CD14-positive monocyte (primary cell): ENCODE data around the gene PADI6. TPM values are rescaled to one million over a fixed set of nuclear protein-coding genes. Genes with fewer than 3 reads are reported as not detected.

Experiments used
- DNase-seq, 3 donors: peaks; one replicate each; pipeline ENCODE4 v3.0.0-alpha.2; 2011 to 2022
- H2AFZ ChIP-seq: 2 replicates; pipeline ENCODE4 v1.6.0; 2012; ENCODE audit warnings: mild to moderate bottlenecking, low read depth, low read length, inconsistent platforms; ENCODE audit not compliant: insufficient read depth, poor library complexity, severe bottlenecking
- H3K27ac ChIP-seq, 2 donors: 1 replicate in 1 of 2; 2 replicates in 1 of 2; pipeline ENCODE4 v1.5.1; 2012 to 2013; ENCODE audit warnings: low read length in 2 of 2, control low read depth in 1 of 2, inconsistent platforms in 1 of 2, low read depth in 1 of 2, mild to moderate bottlenecking in 1 of 2
- H3K27me3 ChIP-seq, 2 donors: one replicate each; pipeline versions ENCODE4 v1.6.0 to v1.6.1; 2011 to 2013; ENCODE audit warnings: low read length in 2 of 2; ENCODE audit not compliant: control insufficient read depth in 2 of 2, insufficient read depth in 2 of 2
- H3K36me3 ChIP-seq, 2 donors: replicated peaks in 1 of 2; 1 replicate in 1 of 2; 2 replicates in 1 of 2; pipeline versions ENCODE4 v1.5.1 to v1.6.1; 2012 to 2013; ENCODE audit warnings: low read length in 2 of 2, control low read depth in 1 of 2, inconsistent platforms in 1 of 2, mild to moderate bottlenecking in 1 of 2; ENCODE audit not compliant: insufficient read depth in 2 of 2, control insufficient read depth in 1 of 2
- H3K4me1 ChIP-seq, 2 donors: 1 replicate in 1 of 2; 2 replicates in 1 of 2; pipeline versions ENCODE4 v1.5.1 to v1.6.1; 2012 to 2013; ENCODE audit warnings: low read length in 2 of 2, control low read depth in 1 of 2, inconsistent platforms in 1 of 2, mild to moderate bottlenecking in 1 of 2, moderate library complexity in 1 of 2; ENCODE audit not compliant: insufficient read depth in 2 of 2, control insufficient read depth in 1 of 2
- H3K4me2 ChIP-seq: replicated peaks from 2 replicates; pipeline ENCODE3; 2012; ENCODE audit warnings: low read length, moderate library complexity, mild to moderate bottlenecking; ENCODE audit not compliant: poor library complexity, severe bottlenecking; ENCODE audit errors: extremely low read depth
- H3K4me3 ChIP-seq, 3 experiments: fragments of 200-600 bp in 1 of 3; sonication (generic) in 1 of 3; replicated peaks in 1 of 3; 1 replicate in 2 of 3; 2 replicates in 1 of 3; pipeline ENCODE4 v1.5.1; 2011 to 2013; ENCODE audit warnings: low read length in 3 of 3, mild to moderate bottlenecking in 3 of 3, control low read depth in 2 of 3, low read depth in 2 of 3, inconsistent platforms in 1 of 3, moderate library complexity in 1 of 3
- H3K79me2 ChIP-seq: 2 replicates; pipeline ENCODE4 v1.6.0; 2012; ENCODE audit warnings: mild to moderate bottlenecking, control low read depth, inconsistent platforms, low read length, moderate library complexity; ENCODE audit not compliant: insufficient read depth
- H3K9ac ChIP-seq: 2 replicates; pipeline ENCODE4 v1.6.0; 2017; ENCODE audit warnings: low read length, mild to moderate bottlenecking; ENCODE audit not compliant: insufficient read depth, poor library complexity, severe bottlenecking
- H3K9me3 ChIP-seq, 2 donors: replicated peaks in 1 of 2; 1 replicate in 1 of 2; 2 replicates in 1 of 2; pipeline versions ENCODE4 v1.5.1 to v1.6.1; 2012 to 2013; ENCODE audit warnings: low read length in 2 of 2, control low read depth in 1 of 2; ENCODE audit not compliant: control insufficient read depth in 1 of 2, insufficient read depth in 1 of 2
- H4K20me1 ChIP-seq: 2 replicates; pipeline ENCODE4 v1.6.0; 2012; ENCODE audit warnings: mild to moderate bottlenecking, low read length, control low read depth, moderate library complexity; ENCODE audit not compliant: insufficient read depth
- H3K27ac Mint-ChIP-seq, 7 donors: one replicate each; pipeline ENCODE4 v1.8.0; 2020; ENCODE audit warnings: mild to moderate bottlenecking in 7 of 7, mixed read lengths in 7 of 7, moderate library complexity in 6 of 7, inconsistent platforms in 2 of 7
- H3K27me3 Mint-ChIP-seq, 3 donors: one replicate each; pipeline ENCODE4 v1.8.0; 2021 to 2022; ENCODE audit warnings: low read depth in 3 of 3, mild to moderate bottlenecking in 3 of 3, mixed read lengths in 3 of 3, moderate library complexity in 3 of 3, inconsistent platforms in 1 of 3
- H3K36me3 Mint-ChIP-seq, 2 donors: one replicate each; pipeline ENCODE4 v1.8.0; 2020; ENCODE audit warnings: mixed read lengths in 2 of 2, inconsistent platforms in 1 of 2, mild to moderate bottlenecking in 1 of 2
- H3K4me1 Mint-ChIP-seq: one replicate; pipeline ENCODE4 v1.8.0; 2020; ENCODE audit warnings: mild to moderate bottlenecking, mixed read lengths
- H3K4me3 Mint-ChIP-seq, 2 donors: one replicate each; pipeline ENCODE4 v1.8.0; 2020; ENCODE audit warnings: mild to moderate bottlenecking in 2 of 2, mixed read lengths in 2 of 2, moderate library complexity in 1 of 2
- H3K9me3 Mint-ChIP-seq, 7 donors: one replicate each; pipeline ENCODE4 v1.8.0; 2020 to 2022; ENCODE audit warnings: mixed read lengths in 7 of 7, mild to moderate bottlenecking in 6 of 7, moderate library complexity in 6 of 7, inconsistent platforms in 2 of 7
- CTCF ChIP-seq: fragments of 200-600 bp; IDR thresholded peaks from one replicate; pipeline ENCODE4 v1.8.0; 2022; ENCODE audit warnings: antibody characterized with exemption, mild to moderate bottlenecking
- WGBS: methylation state at CpG from one replicate; pipeline ENCODE4 v1.1.5; 2013; ENCODE audit warnings: missing lambda C conversion rate; ENCODE audit not compliant: insufficient coverage; 5-methylcytosine and 5-hydroxymethylcytosine counted together
- intact Hi-C, 2 donors: fragments of 100-400 bp; cut with micrococcal nuclease; formaldehyde crosslinking; loops; one replicate each; pipeline versions ENCODE4 v1.15.0 to v1.15.1; 2023
- polyA plus RNA-seq, 3 donors: library from polyadenylated mRNA; depleted of rRNA in 1 of 3; unstranded in 2 of 3; stranded (reverse) in 1 of 3; fragments of 300-500 nt in 2 of 3; fragments of >200 nt in 1 of 3; fragmentation: Illumina TruSeq in 2 of 3; gene quantifications; 1 replicate in 2 of 3; 2 replicates in 1 of 3; pipeline ENCODE4 v1.2.3, GENCODE V29; 2012 to 2021

The PADI6 gene
- polyA plus RNA-seq, 3 donors = 0.66 to 0.83 (median 0.78) TPM

GRCh38 chr1:17441993-17442357 is 70.0 kb downstream of the PADI6 start:
- Histone ChIP-seq H3K9me3 (no peaks in the 10 kb centered on the region), H3K4me1 (peaks cover 26 to 34% of the 10 kb centered on the region in 2 donors), H2AFZ (no peak overlapping the region), H3K9ac (no peak overlapping the region), H3K4me3 (no peak overlapping the region), H4K20me1 (peaks cover 5% of the 10 kb centered on the region), H3K79me2 (peaks cover 19% of the 10 kb centered on the region), H3K27ac (no peak overlapping the region), H3K27me3 (peaks cover 0 to 9% of the 10 kb centered on the region in 2 donors), H3K4me2 (no peak overlapping the region), H3K36me3 (no peaks in the 10 kb centered on the region)
- Mint-ChIP-seq H3K9me3 (no peaks in the 10 kb centered on the region), H3K4me3 (peak overlapping the region in 1 of 2 donors; percentile 35), H3K4me1 (peaks cover 29% of the 10 kb centered on the region), H3K27ac (no peak overlapping the region), H3K36me3 (no peaks in the 10 kb centered on the region), H3K27me3 (peaks cover 6 to 22% (median 10%) of the 10 kb centered on the region in 3 donors)
- DNase-seq = no peak
- intact Hi-C loops = no loop called here
- TF ChIP-seq CTCF = no peak
- WGBS = no CpG with 5 or more reads among the region's 4 CpGs

GRCh38 chr1:17442841-17443240 is 70.8 kb downstream of the PADI6 start:
- DNase-seq = no peak
- H2AFZ ChIP-seq = no peak overlapping the region
- Mint-ChIP-seq H3K27ac (no peak overlapping the region), H3K4me1 (peaks cover 29% of the 10 kb centered on the region), H3K36me3 (no peaks in the 10 kb centered on the region), H3K27me3 (peaks cover 6 to 22% (median 10%) of the 10 kb centered on the region in 3 donors), H3K9me3 (no peaks in the 10 kb centered on the region), H3K4me3 (no peak overlapping the region)
- no peak overlapping the region for H3K4me3 ChIP-seq
- peaks cover 22 to 30% of the 10 kb centered on the region in 2 donors for H3K4me1 ChIP-seq
- no peaks in the 10 kb centered on the region for H3K9me3 ChIP-seq
- 98% methylated on average over 4 of the region's 6 CpGs for WGBS
- H3K27me3 ChIP-seq = peaks cover 0 to 9% of the 10 kb centered on the region in 2 donors
- no peaks in the 10 kb centered on the region for H4K20me1 ChIP-seq
- no peak overlapping the region for H3K4me2 ChIP-seq
- intact Hi-C loops = no loop called here
- peaks cover 11% of the 10 kb centered on the region for H3K79me2 ChIP-seq
- no peak for TF ChIP-seq CTCF
- no peak overlapping the region for H3K9ac ChIP-seq
- no peaks in the 10 kb centered on the region for H3K36me3 ChIP-seq
- no peak overlapping the region for H3K27ac ChIP-seq
